AG09319 (cell line): ENCODE results near the gene TJP3.

ENCODE experiments used
- DNase-seq: peaks from one replicate; pipeline ENCODE4 v3.0.0-alpha.2; 2010; ENCODE audit warnings: low read depth; ENCODE audit errors: extremely low read depth
- CTCF ChIP-seq: IDR thresholded peaks from 2 replicates; pipeline ENCODE4 v1.5.1; 2011; ENCODE audit warnings: low read depth, mild to moderate bottlenecking, inconsistent platforms, low read length, moderate library complexity

TJP3 gene

GRCh38 chr19:3695986-3696659 lies 12.1 kb upstream of the TJP3 start:
- DNase-seq = no peak

GRCh38 chr19:3696660-3696995 lies 11.6 kb upstream of the TJP3 start:
- no peak for DNase-seq
- TF ChIP-seq CTCF = no peak

More at GRCh38 chr19:3695986-3696659, 12.1 kb upstream of the TJP3 start:
- TF ChIP-seq CTCF = no peak

- DNase-seq = no peak
- TF ChIP-seq CTCF = no peak
Observed at GRCh38 chr19:3697094-3697493, 11.1 kb upstream of the TJP3 start.

GRCh38 chr19:3697671-3698385 lies 10.4 kb upstream of the TJP3 start:
- no peak for TF ChIP-seq CTCF
- DNase-seq = no peak

GRCh38 chr19:3698386-3698950 lies 9.7 kb upstream of the TJP3 start:
- DNase-seq = no peak
- TF ChIP-seq CTCF = no peak

GRCh38 chr19:3698974-3699740 lies 9.0 kb upstream of the TJP3 start:
- no peak for TF ChIP-seq CTCF
- peak; percentile 54 for DNase-seq
